SU-DHL-6 (cell line): ENCODE results near the gene SIL1.

ENCODE experiments used
- H2AFZ ChIP-seq: fragments of 200-600 bp; sonication (generic); 2 replicates; pipeline ENCODE4 v1.6.1; 2014; ENCODE audit warnings: low read depth, mild to moderate bottlenecking, moderate library complexity, mixed read lengths, antibody characterized with exemption, low read length; ENCODE audit not compliant: severe bottlenecking
- H3F3A ChIP-seq: fragments of 200-600 bp; shearing (Covaris generic); 2 replicates; pipeline ENCODE4 v1.6.0; 2016; ENCODE audit warnings: antibody characterized with exemption, mild to moderate bottlenecking; ENCODE audit not compliant: insufficient read depth
- H3K27ac ChIP-seq: fragments of 200-600 bp; sonication (generic); 2 replicates; pipeline ENCODE4 v1.5.1; 2016; ENCODE audit warnings: low read depth, mild to moderate bottlenecking, low read length, moderate library complexity, mixed read lengths
- H3K27me3 ChIP-seq: fragments of 200-600 bp; sonication (generic), shearing (Covaris generic); 2 replicates; pipeline ENCODE4 v1.6.0; 2014; ENCODE audit warnings: mild to moderate bottlenecking, low read length
- H3K36me3 ChIP-seq: fragments of 200-600 bp; sonication (generic); 2 replicates; pipeline ENCODE4 v1.6.1; 2014; ENCODE audit warnings: mild to moderate bottlenecking, low read length, mixed read lengths
- H3K4me2 ChIP-seq: fragments of 300-600, 200-600 bp; shearing (Covaris generic), sonication (generic); 2 replicates; pipeline ENCODE4 v1.6.0; 2014; ENCODE audit warnings: low read length, low read depth, mild to moderate bottlenecking; ENCODE audit not compliant: poor library complexity, severe bottlenecking
- H3K4me3 ChIP-seq: fragments of 200-600 bp; sonication (generic); 2 replicates; pipeline ENCODE4 v1.5.1; 2014; ENCODE audit warnings: antibody characterized with exemption, low read length, mild to moderate bottlenecking, mixed read lengths; ENCODE audit not compliant: insufficient read depth, poor library complexity, severe bottlenecking
- H3K79me2 ChIP-seq: fragments of 200-600 bp; sonication (generic); 2 replicates; pipeline ENCODE4 v1.6.1; 2014; ENCODE audit warnings: mild to moderate bottlenecking, low read length, moderate library complexity; ENCODE audit not compliant: insufficient read depth
- H3K9ac ChIP-seq: fragments of 200-600 bp; sonication (generic); 2 replicates; pipeline ENCODE4 v1.7.0; 2014; ENCODE audit warnings: mild to moderate bottlenecking, low read length
- H3K9me2 ChIP-seq: fragments of 200-600 bp; sonication (generic); replicated peaks from 2 replicates; pipeline ENCODE4 v1.6.1; 2014; ENCODE audit warnings: low read length; ENCODE audit not compliant: insufficient read depth
- H3K9me3 ChIP-seq: fragments of 200-600 bp; sonication (generic); 2 replicates; pipeline ENCODE4 v1.6.1; 2014; ENCODE audit warnings: low read length, mixed read lengths; ENCODE audit not compliant: insufficient read depth
- H4K20me1 ChIP-seq: fragments of 200-600 bp; sonication (generic); 2 replicates; pipeline ENCODE4 v1.6.1; 2014; ENCODE audit warnings: low read depth, mild to moderate bottlenecking, antibody characterized with exemption, low read length, moderate library complexity, mixed read lengths
- EZH2phosphoT487 ChIP-seq: fragments of 200-600 bp; sonication (generic), shearing (Covaris generic); conservative IDR thresholded peaks from 2 replicates; pipeline ENCODE4 v1.6.1; 2018; ENCODE audit warnings: mild to moderate bottlenecking, antibody characterized with exemption, low read length, moderate library complexity, mixed read lengths
- TF ChIP-seq, protein P1 (sequence below): fragments of 200-600 bp; sonication (generic); IDR thresholded peaks from one replicate; pipeline ENCODE4 v1.5.1; 2017; ENCODE audit warnings: antibody characterized with exemption, mild to moderate bottlenecking, low read length, moderate library complexity; ENCODE audit not compliant: insufficient read depth, poor library complexity, severe bottlenecking

Gene SIL1

GRCh38 chr5:139023286-139023685 is 174.9 kb downstream of the SIL1 start:
- TF ChIP-seq, protein P1, sequence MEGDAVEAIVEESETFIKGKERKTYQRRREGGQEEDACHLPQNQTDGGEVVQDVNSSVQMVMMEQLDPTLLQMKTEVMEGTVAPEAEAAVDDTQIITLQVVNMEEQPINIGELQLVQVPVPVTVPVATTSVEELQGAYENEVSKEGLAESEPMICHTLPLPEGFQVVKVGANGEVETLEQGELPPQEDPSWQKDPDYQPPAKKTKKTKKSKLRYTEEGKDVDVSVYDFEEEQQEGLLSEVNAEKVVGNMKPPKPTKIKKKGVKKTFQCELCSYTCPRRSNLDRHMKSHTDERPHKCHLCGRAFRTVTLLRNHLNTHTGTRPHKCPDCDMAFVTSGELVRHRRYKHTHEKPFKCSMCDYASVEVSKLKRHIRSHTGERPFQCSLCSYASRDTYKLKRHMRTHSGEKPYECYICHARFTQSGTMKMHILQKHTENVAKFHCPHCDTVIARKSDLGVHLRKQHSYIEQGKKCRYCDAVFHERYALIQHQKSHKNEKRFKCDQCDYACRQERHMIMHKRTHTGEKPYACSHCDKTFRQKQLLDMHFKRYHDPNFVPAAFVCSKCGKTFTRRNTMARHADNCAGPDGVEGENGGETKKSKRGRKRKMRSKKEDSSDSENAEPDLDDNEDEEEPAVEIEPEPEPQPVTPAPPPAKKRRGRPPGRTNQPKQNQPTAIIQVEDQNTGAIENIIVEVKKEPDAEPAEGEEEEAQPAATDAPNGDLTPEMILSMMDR: no peak
- TF ChIP-seq EZH2phosphoT487: no peak
- Histone ChIP-seq H3K4me3 (no peak overlapping the region), H3K9ac (no peak overlapping the region), H3K79me2 (no peaks in the 10 kb centered on the region), H3K36me3 (no peaks in the 10 kb centered on the region), H2AFZ (no peak overlapping the region), H3K27ac (no peak overlapping the region), H3K9me2 (no peaks in the 10 kb centered on the region), H3K27me3 (no peaks in the 10 kb centered on the region), H4K20me1 (no peaks in the 10 kb centered on the region), H3K9me3 (no peaks in the 10 kb centered on the region), H3F3A (no peaks in the 10 kb centered on the region), H3K4me2 (no peak overlapping the region)

DNA sequence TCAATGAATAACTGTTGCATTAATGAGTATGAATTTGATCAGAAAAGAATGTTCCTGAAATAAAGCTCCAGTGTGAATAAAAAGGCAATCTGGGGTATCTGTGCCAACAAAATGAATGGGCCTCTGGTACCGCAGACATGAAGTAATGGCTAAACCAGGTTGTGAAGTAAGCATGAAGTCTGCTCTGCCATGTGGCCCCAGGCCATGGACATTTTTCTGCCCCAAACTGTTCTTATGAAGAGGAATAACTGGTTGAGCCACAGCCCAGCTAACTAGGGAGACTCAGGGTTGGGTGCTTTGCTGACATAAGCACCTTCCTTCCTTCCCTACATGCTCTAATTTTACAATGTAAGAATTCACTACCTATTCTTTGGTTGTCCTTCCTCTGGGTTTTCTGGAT is 175.6 kb downstream of the SIL1 start:
- TF ChIP-seq EZH2phosphoT487: no peak
- TF ChIP-seq, protein P1: no peak

GRCh38 chr5:139021346-139021745 is 176.8 kb downstream of the SIL1 start:
- Histone ChIP-seq H3F3A (no peaks in the 10 kb centered on the region), H3K4me2 (no peak overlapping the region), H3K27ac (no peak overlapping the region), H4K20me1 (no peaks in the 10 kb centered on the region), H3K27me3 (no peaks in the 10 kb centered on the region), H3K4me3 (no peak overlapping the region), H3K9me2 (no peaks in the 10 kb centered on the region), H3K9me3 (no peaks in the 10 kb centered on the region), H3K9ac (no peak overlapping the region), H3K36me3 (no peaks in the 10 kb centered on the region), H3K79me2 (no peaks in the 10 kb centered on the region), H2AFZ (no peak overlapping the region)
- TF ChIP-seq, protein P1: no peak
- no peak for TF ChIP-seq EZH2phosphoT487

More for the DNA sequence above, 175.6 kb downstream of the SIL1 start:
- Histone ChIP-seq H3K4me3 (no peak overlapping the region), H3K9me3 (no peaks in the 10 kb centered on the region), H3K79me2 (no peaks in the 10 kb centered on the region), H2AFZ (no peak overlapping the region), H4K20me1 (no peaks in the 10 kb centered on the region), H3K27me3 (no peaks in the 10 kb centered on the region), H3F3A (no peaks in the 10 kb centered on the region), H3K4me2 (no peak overlapping the region), H3K36me3 (no peaks in the 10 kb centered on the region), H3K9ac (no peak overlapping the region), H3K27ac (no peak overlapping the region), H3K9me2 (no peaks in the 10 kb centered on the region)

DNA sequence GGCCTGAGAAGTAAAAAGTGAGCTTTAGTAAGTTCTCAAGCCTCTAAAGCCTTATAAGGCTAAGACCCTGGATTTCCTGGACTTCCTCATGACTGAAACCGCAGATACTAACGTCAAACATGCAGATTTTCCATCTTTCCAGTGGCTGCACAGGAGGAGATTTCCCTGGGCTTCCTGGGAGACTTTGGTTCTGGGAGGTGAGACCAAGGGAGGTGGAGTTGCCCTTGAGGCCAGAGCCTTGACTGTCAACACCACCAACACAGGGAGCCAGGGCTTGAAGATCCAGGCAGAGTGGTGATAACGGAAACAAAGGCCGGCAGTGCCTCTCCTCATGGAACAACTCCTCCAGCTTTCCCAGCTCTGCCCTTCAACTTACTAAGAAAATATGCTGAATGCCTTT is 178.3 kb downstream of the SIL1 start:
- Histone ChIP-seq H3K9ac (no peak overlapping the region), H4K20me1 (no peaks in the 10 kb centered on the region), H3K4me2 (no peak overlapping the region), H3K36me3 (no peaks in the 10 kb centered on the region), H3K27me3 (no peaks in the 10 kb centered on the region), H3K79me2 (no peaks in the 10 kb centered on the region), H3K9me3 (no peaks in the 10 kb centered on the region), H2AFZ (no peak overlapping the region), H3F3A (no peaks in the 10 kb centered on the region), H3K27ac (no peak overlapping the region), H3K9me2 (no peaks in the 10 kb centered on the region), H3K4me3 (no peak overlapping the region)
- TF ChIP-seq, protein P1: no peak
- TF ChIP-seq EZH2phosphoT487: no peak
